Loucy (cell line): ENCODE data around the gene KIR3DL1.

Experiments
- CTCF ChIP-seq: fragments of 200-600 bp; sonication (generic); conservative IDR thresholded peaks from 2 replicates; pipeline ENCODE4 v1.5.1; 2014; ENCODE audit warnings: mild to moderate bottlenecking, antibody characterized with exemption, low read length
- EZH2phosphoT487 ChIP-seq: fragments of 200-600 bp; IDR thresholded peaks from 2 replicates; pipeline ENCODE4 v1.6.1; 2018; ENCODE audit warnings: antibody characterized with exemption, mild to moderate bottlenecking, moderate library complexity, borderline replicate concordance

DNA sequence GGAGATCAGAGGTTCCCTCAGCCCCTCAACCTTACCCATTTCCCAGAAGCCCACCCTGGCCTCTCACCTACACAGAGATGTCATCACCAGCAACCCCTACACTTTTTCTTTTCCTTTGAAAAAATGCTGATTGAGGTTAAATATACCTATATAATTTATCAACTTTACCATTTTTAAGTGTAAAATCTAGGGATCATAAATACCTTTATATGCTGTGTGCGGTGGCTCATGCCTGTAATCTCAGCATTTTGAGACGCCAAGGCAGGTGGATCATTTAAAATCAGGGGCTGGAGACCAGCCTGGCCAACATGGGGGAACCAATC lies 9.8 kb upstream of the KIR3DL1 start:
- TF ChIP-seq EZH2phosphoT487 (no peak), CTCF (no peak)
